H9 (cell line): Measurements from ENCODE around the gene ACER1. TPM values are rescaled to one million over a fixed set of nuclear protein-coding genes. Genes with fewer than 3 reads are reported as not detected.

Experiments used
- DNase-seq: peaks from one replicate; pipeline ENCODE4 v3.0.0-alpha.2; 2017
- H2AFZ ChIP-seq: one replicate; pipeline ENCODE4 v1.6.1; 2013; ENCODE audit warnings: mild to moderate bottlenecking, low read length, control low read depth, moderate library complexity
- H2AK5ac ChIP-seq: 2 replicates; pipeline ENCODE4 v1.6.1; 2013; ENCODE audit warnings: low read length, control low read depth, mixed read lengths; ENCODE audit not compliant: insufficient read length
- H2BK120ac ChIP-seq: one replicate; pipeline ENCODE4 v1.6.1; 2013; ENCODE audit warnings: low read depth, mild to moderate bottlenecking, low read length, control low read depth, inconsistent platforms; ENCODE audit not compliant: poor library complexity, severe bottlenecking
- H2BK12ac ChIP-seq: 2 replicates; pipeline ENCODE4 v1.6.1; 2013; ENCODE audit warnings: low read length, control low read depth, mixed read lengths, low read depth; ENCODE audit not compliant: insufficient read length
- H2BK15ac ChIP-seq: 2 replicates; pipeline ENCODE4 v1.6.1; 2013; ENCODE audit warnings: low read depth, low read length, control low read depth
- H2BK20ac ChIP-seq: one replicate; pipeline ENCODE4 v1.6.1; 2013; ENCODE audit warnings: low read depth, mild to moderate bottlenecking, low read length, control low read depth, inconsistent platforms; ENCODE audit not compliant: poor library complexity, severe bottlenecking
- H2BK5ac ChIP-seq: 2 replicates; pipeline ENCODE4 v1.6.1; 2013; ENCODE audit warnings: low read length, control low read depth, mixed read lengths; ENCODE audit not compliant: insufficient read length
- H3K14ac ChIP-seq: 2 replicates; pipeline ENCODE4 v1.6.1; 2013; ENCODE audit warnings: low read length, control low read depth; ENCODE audit not compliant: insufficient read depth
- H3K18ac ChIP-seq: 2 replicates; pipeline ENCODE4 v1.6.1; 2013; ENCODE audit warnings: low read depth, mild to moderate bottlenecking, mixed read lengths, low read length, control low read depth; ENCODE audit not compliant: insufficient read length
- H3K23ac ChIP-seq: 2 replicates; pipeline ENCODE4 v1.6.1; 2013; ENCODE audit warnings: low read length, control low read depth, mixed read lengths, low read depth; ENCODE audit not compliant: insufficient read length
- H3K23me2 ChIP-seq: 2 replicates; pipeline ENCODE4 v1.6.1; 2013; ENCODE audit warnings: low read depth, mild to moderate bottlenecking, mixed read lengths, low read length, control low read depth; ENCODE audit not compliant: insufficient read length, poor library complexity, severe bottlenecking
- H3K27ac ChIP-seq: 2 replicates; pipeline ENCODE4 v1.5.1; 2013; ENCODE audit warnings: low read length, control low read depth, mixed read lengths, low read depth; ENCODE audit not compliant: insufficient read length
- H3K27me3 ChIP-seq: 2 replicates; pipeline ENCODE4 v1.6.1; 2013; ENCODE audit warnings: low read length, control low read depth, inconsistent platforms; ENCODE audit not compliant: insufficient read depth
- H3K4ac ChIP-seq: 2 replicates; pipeline ENCODE4 v1.6.1; 2013; ENCODE audit warnings: low read depth, mild to moderate bottlenecking, control low read depth, inconsistent platforms, low read length, moderate library complexity
- H3K4me1 ChIP-seq: 2 replicates; pipeline ENCODE4 v1.6.1; 2013; ENCODE audit warnings: low read length, control low read depth, inconsistent platforms; ENCODE audit not compliant: insufficient read depth
- H3K4me2 ChIP-seq: 2 replicates; pipeline ENCODE4 v1.6.1; 2013; ENCODE audit warnings: low read length, control low read depth, mixed read lengths; ENCODE audit not compliant: insufficient read length, insufficient read depth
- H3K56ac ChIP-seq: 2 replicates; pipeline ENCODE4 v1.6.1; 2013; ENCODE audit warnings: low read depth, mild to moderate bottlenecking, mixed read lengths, low read length, control low read depth; ENCODE audit not compliant: insufficient read length
- H3K79me1 ChIP-seq: 2 replicates; pipeline ENCODE4 v1.6.1; 2013; ENCODE audit warnings: low read depth, mild to moderate bottlenecking, moderate library complexity, low read length, control low read depth, inconsistent platforms; ENCODE audit not compliant: insufficient read depth, poor library complexity, severe bottlenecking
- H3K79me2 ChIP-seq: 2 replicates; pipeline ENCODE4 v1.6.1; 2013; ENCODE audit warnings: low read length, control low read depth, inconsistent platforms; ENCODE audit not compliant: insufficient read depth
- H3K9ac ChIP-seq: 2 replicates; pipeline ENCODE4 v1.6.1; 2013; ENCODE audit warnings: low read length, control low read depth, mixed read lengths; ENCODE audit not compliant: insufficient read length; ENCODE audit errors: extremely low read depth
- H3K9me3 ChIP-seq: one replicate; pipeline ENCODE4 v1.6.1; 2013; ENCODE audit warnings: low read depth, low read length, inconsistent platforms; ENCODE audit not compliant: control insufficient read depth
- H3T11ph ChIP-seq: one replicate; pipeline ENCODE4 v1.6.1; 2013; ENCODE audit warnings: mild to moderate bottlenecking, low read length, control low read depth, inconsistent platforms
- H4K20me1 ChIP-seq: one replicate; pipeline ENCODE4 v1.6.1; 2013; ENCODE audit not compliant: control insufficient read depth, insufficient read length, insufficient read depth
- H4K5ac ChIP-seq: 2 replicates; pipeline ENCODE4 v1.6.1; 2013; ENCODE audit warnings: low read depth, mild to moderate bottlenecking, mixed read lengths, low read length, control low read depth; ENCODE audit not compliant: insufficient read length
- H4K8ac ChIP-seq: replicated peaks from 2 replicates; pipeline ENCODE4 v1.6.1; 2013; ENCODE audit warnings: low read length, control low read depth, mixed read lengths, low read depth; ENCODE audit not compliant: insufficient read length
- H4K91ac ChIP-seq: 2 replicates; pipeline ENCODE4 v1.6.1; 2013; ENCODE audit warnings: low read depth, mild to moderate bottlenecking, moderate library complexity, mixed read lengths, low read length, control low read depth; ENCODE audit not compliant: insufficient read length
- H3K27ac Mint-ChIP-seq, 3 experiments: 2 replicates in 2 of 3; 3 replicates in 1 of 3; pipeline ENCODE4 v1.8.0; 2020 to 2021; ENCODE audit warnings: mixed read lengths in 3 of 3, mild to moderate bottlenecking in 1 of 3, moderate library complexity in 1 of 3
- H3K27me3 Mint-ChIP-seq: 2 replicates; pipeline ENCODE4 v1.8.0; 2021; ENCODE audit warnings: low read depth, mild to moderate bottlenecking, moderate library complexity, mixed read lengths
- H3K36me3 Mint-ChIP-seq, 3 experiments: 2 replicates in 2 of 3; 3 replicates in 1 of 3; pipeline ENCODE4 v1.8.0; 2020 to 2021; ENCODE audit warnings: low read depth in 3 of 3, mixed read lengths in 3 of 3; ENCODE audit not compliant: insufficient read depth in 1 of 3
- H3K4me1 Mint-ChIP-seq, 2 experiments: 2 replicates each; pipeline ENCODE4 v1.8.0; 2020; ENCODE audit warnings: mixed read lengths in 2 of 2
- H3K4me3 Mint-ChIP-seq, 2 experiments: 2 replicates in 1 of 2; 3 replicates in 1 of 2; pipeline ENCODE4 v1.8.0; 2020 to 2021; ENCODE audit warnings: mild to moderate bottlenecking in 2 of 2, mixed read lengths in 2 of 2, moderate library complexity in 1 of 2
- H3K9me3 Mint-ChIP-seq, 2 experiments: 2 replicates in 1 of 2; 3 replicates in 1 of 2; pipeline ENCODE4 v1.8.0; 2020; ENCODE audit warnings: mild to moderate bottlenecking in 2 of 2, mixed read lengths in 2 of 2, moderate library complexity in 1 of 2
- CTCF ChIP-seq: fragments of 200-600 bp; sonication (generic); conservative IDR thresholded peaks from 3 replicates; pipeline ENCODE4 v1.8.0; 2021; ENCODE audit warnings: antibody characterized with exemption, mild to moderate bottlenecking
- WGBS: extraction: QIAGEN DNeasy Blood & Tissue Kit; methylation state at CpG from one replicate; pipeline ENCODE4 v1.1.7; 2013; ENCODE audit warnings: missing lambda C conversion rate, low lambda C conversion rate, mixed read lengths; ENCODE audit not compliant: insufficient read length; ENCODE audit errors: extremely low coverage; 5-methylcytosine and 5-hydroxymethylcytosine counted together
- total RNA-seq: library from RNA; stranded (reverse); gene quantifications from 2 replicates; pipeline ENCODE4 v1.2.1, GENCODE V29; 2021

The ACER1 gene
- total RNA-seq, 1 experiment from 2014 or later, result not detected

GRCh38 chr19:6259312-6259861, 74.0 kb downstream of the ACER1 start:
- Histone ChIP-seq H4K20me1 (peaks cover 6% of the 10 kb centered on the region), H4K91ac (no peak overlapping the region), H3K27ac (no peak overlapping the region), H3K4me2 (no peak overlapping the region), H4K5ac (no peak overlapping the region), H3K27me3 (no peaks in the 10 kb centered on the region), H3K4me1 (no peaks in the 10 kb centered on the region), H3K18ac (no peak overlapping the region), H2BK12ac (no peak overlapping the region), H3K79me1 (peaks cover 9% of the 10 kb centered on the region), H3K79me2 (peaks cover 16% of the 10 kb centered on the region; the same call in 1 of the 2 replicates), H3K14ac (no peak overlapping the region), H3K9me3 (no peaks in the 10 kb centered on the region), H2AFZ (no peak overlapping the region), H2AK5ac (no peak overlapping the region), H3K23me2 (no peaks in the 10 kb centered on the region), H2BK15ac (no peak overlapping the region), H3T11ph (no peak overlapping the region), H3K9ac (no peak overlapping the region), H2BK5ac (no peak overlapping the region), H2BK20ac (no peak overlapping the region), H3K56ac (no peak overlapping the region), H3K4ac (no peak overlapping the region), H4K8ac (no peak overlapping the region), H2BK120ac (no peak overlapping the region), H3K23ac (no peak overlapping the region)
- no CpG with 5 or more reads among the region's 12 CpGs for WGBS
- Mint-ChIP-seq H3K27ac (no peak overlapping the region), H3K9me3 (no peaks in the 10 kb centered on the region), H3K4me3 (no peak overlapping the region), H3K4me1 (peaks cover 6 to 15% of the 10 kb centered on the region in 2 experiments), H3K27me3 (no peaks in the 10 kb centered on the region), H3K36me3 (peaks cover 32 to 61% (median 59%) of the 10 kb centered on the region in 3 experiments)
- no peak for DNase-seq
- no peak for TF ChIP-seq CTCF
